Adrenal gland (tissue), 5 donors: ENCODE measurements around the gene ATOH8.

Experiments
- POLR2A ChIP-seq, 2 donors: fragments of 450-650 bp; IDR thresholded peaks; one replicate each; pipeline ENCODE4 v1.6.1; 2017; ENCODE audit warnings: antibody characterized with exemption in 2 of 2, mild to moderate bottlenecking in 2 of 2, moderate library complexity in 1 of 2
- TF ChIP-seq, protein P1 (sequence below), 6 experiments: fragments of 450-650 bp in 4 of 6; fragments of 200-600 bp in 2 of 6; sonication (generic) in 1 of 6; IDR thresholded peaks; 1 replicate in 5 of 6; 2 replicates in 1 of 6; pipeline versions ENCODE4 v1.5.1 to v1.8.0; 2016 to 2021; ENCODE audit warnings: antibody characterized with exemption in 6 of 6, mild to moderate bottlenecking in 2 of 6, moderate library complexity in 1 of 6
- donor health status: DM: no; HTN: no; CAD: no.

DNA sequence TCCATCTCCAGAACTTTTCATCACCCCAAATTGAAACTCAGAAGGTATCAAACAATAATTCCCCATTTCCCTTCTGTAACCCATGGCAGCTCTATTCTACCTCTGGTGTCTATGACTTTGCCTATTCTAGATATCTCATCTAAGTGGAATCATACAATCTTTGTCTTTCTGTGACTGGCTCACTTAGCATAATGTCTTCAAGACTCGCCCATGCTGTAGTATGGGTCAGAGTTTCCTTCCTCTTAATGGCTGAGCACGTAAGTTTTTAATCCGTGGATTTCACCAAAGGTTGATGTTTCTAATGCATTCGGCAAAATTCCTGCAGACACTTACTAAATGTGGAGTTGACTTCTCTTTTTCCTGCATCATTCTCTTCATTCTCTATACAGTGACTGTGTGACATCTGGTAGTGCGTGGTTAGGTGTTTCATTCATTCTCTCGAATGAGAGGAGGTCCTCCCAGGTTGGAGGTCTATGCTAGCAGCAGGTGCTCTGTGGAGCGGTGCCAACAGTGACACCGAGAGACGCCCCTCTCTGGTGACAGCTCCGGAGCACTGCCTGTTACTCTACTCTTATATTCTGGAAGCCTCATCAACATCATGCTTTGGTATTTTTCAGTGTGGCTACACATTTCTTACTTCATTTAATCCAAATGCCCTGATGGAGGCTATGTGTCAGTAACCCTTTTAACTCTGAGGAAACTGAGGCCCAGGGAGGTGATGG, 50.1 kb downstream of the ATOH8 start:
- TF ChIP-seq, protein P1, sequence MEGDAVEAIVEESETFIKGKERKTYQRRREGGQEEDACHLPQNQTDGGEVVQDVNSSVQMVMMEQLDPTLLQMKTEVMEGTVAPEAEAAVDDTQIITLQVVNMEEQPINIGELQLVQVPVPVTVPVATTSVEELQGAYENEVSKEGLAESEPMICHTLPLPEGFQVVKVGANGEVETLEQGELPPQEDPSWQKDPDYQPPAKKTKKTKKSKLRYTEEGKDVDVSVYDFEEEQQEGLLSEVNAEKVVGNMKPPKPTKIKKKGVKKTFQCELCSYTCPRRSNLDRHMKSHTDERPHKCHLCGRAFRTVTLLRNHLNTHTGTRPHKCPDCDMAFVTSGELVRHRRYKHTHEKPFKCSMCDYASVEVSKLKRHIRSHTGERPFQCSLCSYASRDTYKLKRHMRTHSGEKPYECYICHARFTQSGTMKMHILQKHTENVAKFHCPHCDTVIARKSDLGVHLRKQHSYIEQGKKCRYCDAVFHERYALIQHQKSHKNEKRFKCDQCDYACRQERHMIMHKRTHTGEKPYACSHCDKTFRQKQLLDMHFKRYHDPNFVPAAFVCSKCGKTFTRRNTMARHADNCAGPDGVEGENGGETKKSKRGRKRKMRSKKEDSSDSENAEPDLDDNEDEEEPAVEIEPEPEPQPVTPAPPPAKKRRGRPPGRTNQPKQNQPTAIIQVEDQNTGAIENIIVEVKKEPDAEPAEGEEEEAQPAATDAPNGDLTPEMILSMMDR (IDR thresholded peaks at IDR 0.05) = no peak
- TF ChIP-seq POLR2A (IDR thresholded peaks at IDR 0.05) = no peak
